Liver (tissue), 9 donors: ENCODE data around the gene TMSB15C. TPM values are rescaled to one million over a fixed set of nuclear protein-coding genes. Genes with fewer than 3 reads are reported as not detected.

ENCODE experiments used
- DNase-seq: peaks from one replicate; pipeline ENCODE4 v3.0.0-alpha.2; 2017; ENCODE audit warnings: low spot score
- H3K27ac ChIP-seq, 2 donors: one replicate each; pipeline ENCODE4 v1.7.0; 2013; ENCODE audit warnings: inconsistent platforms in 2 of 2, low read length in 2 of 2, control low read depth in 1 of 2, low read depth in 1 of 2, mild to moderate bottlenecking in 1 of 2
- H3K27me3 ChIP-seq, 4 donors: one replicate each; pipeline versions ENCODE4 v1.6.1 to v1.7.0; 2013; ENCODE audit warnings: low read length in 3 of 4, inconsistent platforms in 1 of 4, mild to moderate bottlenecking in 1 of 4, moderate library complexity in 1 of 4; ENCODE audit not compliant: control insufficient read depth in 4 of 4, insufficient read depth in 4 of 4
- H3K36me3 ChIP-seq, 4 donors: one replicate each; pipeline versions ENCODE4 v1.6.1 to v1.7.0; 2013; ENCODE audit warnings: low read length in 3 of 4, mild to moderate bottlenecking in 3 of 4, low read depth in 1 of 4, moderate library complexity in 1 of 4; ENCODE audit not compliant: control insufficient read depth in 4 of 4, insufficient read depth in 3 of 4
- H3K4me1 ChIP-seq, 4 donors: one replicate each; pipeline versions ENCODE4 v1.6.1 to v1.7.0; 2013; ENCODE audit warnings: low read length in 3 of 4, mild to moderate bottlenecking in 3 of 4, moderate library complexity in 1 of 4; ENCODE audit not compliant: control insufficient read depth in 4 of 4, insufficient read depth in 4 of 4
- H3K4me3 ChIP-seq, 3 donors: one replicate each; pipeline versions ENCODE4 v1.6.1 to v1.7.0; 2013; ENCODE audit warnings: low read length in 3 of 3, control low read depth in 1 of 3, low read depth in 1 of 3, mild to moderate bottlenecking in 1 of 3
- H3K9ac ChIP-seq, 2 donors: one replicate each; pipeline ENCODE4 v1.7.0; 2013; ENCODE audit warnings: low read length in 2 of 2, mild to moderate bottlenecking in 2 of 2, moderate library complexity in 2 of 2, control low read depth in 1 of 2, low read depth in 1 of 2
- H3K9me3 ChIP-seq, 4 donors: one replicate each; pipeline versions ENCODE4 v1.6.1 to v1.7.0; 2013; ENCODE audit warnings: low read length in 3 of 4; ENCODE audit not compliant: control insufficient read depth in 4 of 4
- EGR1 ChIP-seq, 2 donors: IDR thresholded peaks; 2 replicates each; pipeline ENCODE4 v1.6.1; 2016 to 2018; ENCODE audit warnings: antibody characterized with exemption in 2 of 2, low read depth in 2 of 2
- FOXA1 ChIP-seq: IDR thresholded peaks from 2 replicates; pipeline ENCODE4 v1.6.1; 2016; ENCODE audit warnings: antibody characterized with exemption
- FOXA2 ChIP-seq: IDR thresholded peaks from 2 replicates; pipeline ENCODE4 v1.6.1; 2016; ENCODE audit warnings: antibody characterized with exemption
- GABPA ChIP-seq, 2 donors: IDR thresholded peaks in 1 of 2; conservative IDR thresholded peaks in 1 of 2; 2 replicates each; pipeline ENCODE4 v1.6.1; 2016; ENCODE audit warnings: antibody characterized with exemption in 2 of 2, mild to moderate bottlenecking in 1 of 2, moderate library complexity in 1 of 2
- HNF4A ChIP-seq, 2 donors: conservative IDR thresholded peaks; 2 replicates each; pipeline ENCODE4 v1.6.1; 2016; ENCODE audit warnings: antibody characterized with exemption in 2 of 2, mild to moderate bottlenecking in 2 of 2
- HNF4G ChIP-seq: IDR thresholded peaks from 2 replicates; pipeline ENCODE4 v1.6.1; 2016; ENCODE audit warnings: antibody characterized with exemption
- JUND ChIP-seq, 2 donors: IDR thresholded peaks; 2 replicates each; pipeline ENCODE4 v1.6.1; 2016; ENCODE audit warnings: antibody characterized with exemption in 2 of 2
- NR2F2 ChIP-seq: IDR thresholded peaks from 2 replicates; pipeline ENCODE4 v1.6.1; 2016; ENCODE audit warnings: antibody characterized with exemption
- RAD21 ChIP-seq, 2 donors: IDR thresholded peaks; 2 replicates each; pipeline ENCODE4 v1.6.1; 2016; ENCODE audit warnings: antibody characterized with exemption in 2 of 2, mild to moderate bottlenecking in 2 of 2
- SP1 ChIP-seq: IDR thresholded peaks from 2 replicates; pipeline ENCODE4 v1.6.1; 2018; ENCODE audit warnings: antibody characterized with exemption, mild to moderate bottlenecking
- YY1 ChIP-seq: IDR thresholded peaks from 2 replicates; pipeline ENCODE4 v1.6.1; 2016; ENCODE audit warnings: antibody characterized with exemption, mild to moderate bottlenecking
- WGBS: extraction: QIAGEN DNeasy Blood & Tissue Kit; methylation state at CpG from one replicate; pipeline ENCODE4 v1.1.7; 2013; 5-methylcytosine and 5-hydroxymethylcytosine counted together
- polyA plus RNA-seq, 2 donors: library from polyadenylated mRNA; stranded (reverse) in 1 of 2; unstranded in 1 of 2; fragments of 200-250 nt in 1 of 2; fragments of >200 nt in 1 of 2; fragmentation: Nextera tagmentation in 1 of 2; extraction: Ambion mirVana in 1 of 2; gene quantifications; one replicate each; pipeline versions ENCODE4 v1.2.1 to v1.2.3, GENCODE V29; 2013 to 2015
- total RNA-seq, 2 donors: library from RNA; depleted of rRNA; stranded (reverse); fragments of >200 nt; gene quantifications; one replicate each; pipeline ENCODE4 v1.2.3, GENCODE V29; 2014
- TF ChIP-seq, protein P1 (sequence below): IDR thresholded peaks from 2 replicates; pipeline ENCODE4 v1.6.1; 2016; ENCODE audit warnings: antibody characterized with exemption
- TF ChIP-seq, protein P2 (sequence below): IDR thresholded peaks from 2 replicates; pipeline ENCODE4 v1.6.1; 2016; ENCODE audit warnings: antibody characterized with exemption
- TF ChIP-seq, protein P3 (sequence below): fragments of 150-350 bp; IDR thresholded peaks from 2 replicates; pipeline ENCODE4 v1.5.1; 2017; ENCODE audit warnings: improper control_type of control experiment, low read depth, low read length; ENCODE audit not compliant: missing input control
- TF ChIP-seq, protein P4 (sequence below): IDR thresholded peaks from 2 replicates; pipeline ENCODE4 v1.6.1; 2016; ENCODE audit warnings: antibody characterized with exemption
- TF ChIP-seq, protein P5 (sequence below): IDR thresholded peaks from 2 replicates; pipeline ENCODE4 v1.6.1; 2016; ENCODE audit warnings: antibody characterized with exemption, mild to moderate bottlenecking
- donor health status: healthy.
- donor health status: healthy.
- donor health status: healthy.
- donor health status: healthy.
- donor health status: healthy.

TMSB15C gene
- total and polyA plus RNA-seq, 4 donors: 0.17 to 0.23 TPM; not detected in 2

DNA sequence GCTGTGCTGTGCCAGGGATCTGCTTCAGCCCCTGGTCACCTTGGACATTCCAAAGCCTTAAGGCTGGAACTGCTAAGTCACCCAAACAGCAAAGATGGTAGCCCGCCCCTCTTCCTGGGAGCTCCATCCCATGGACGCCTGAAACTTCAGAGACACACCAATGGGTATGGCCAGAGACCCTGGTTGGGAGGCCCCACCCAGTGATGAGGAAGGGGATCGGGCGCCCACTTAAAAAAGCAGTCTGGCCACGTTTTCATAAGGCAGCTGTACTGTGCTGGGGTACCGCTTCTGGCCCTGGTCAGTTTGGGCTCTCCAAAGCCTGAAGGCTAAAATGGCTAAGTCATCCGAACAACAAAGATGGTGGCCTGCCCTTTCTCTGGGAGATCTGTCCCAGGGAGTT lies 9.4 kb upstream of the TMSB15C start:
- Histone ChIP-seq H3K9me3 (peaks cover 0 to 2% (median 0%) of the 10 kb centered on the region in 4 donors), H3K27ac (no peak overlapping the region), H3K9ac (no peak overlapping the region), H3K27me3 (no peaks in the 10 kb centered on the region), H3K4me3 (no peak overlapping the region), H3K36me3 (no peaks in the 10 kb centered on the region), H3K4me1 (no peaks in the 10 kb centered on the region)
- TF ChIP-seq HNF4A (conservative IDR thresholded peaks at IDR 0.05): no peak
- no peak for TF ChIP-seq SP1
- no peak for TF ChIP-seq NR2F2
- TF ChIP-seq EGR1 (IDR thresholded peaks at IDR 0.05; ENCODE audit: low read depth in 2 of 2): no peak
- TF ChIP-seq YY1: no peak
- TF ChIP-seq GABPA (IDR thresholded peaks at IDR 0.05 in 1 of 2, conservative IDR thresholded peaks at IDR 0.05 in 1 of 2): no peak
- no peak for TF ChIP-seq FOXA2
- TF ChIP-seq, protein P1, sequence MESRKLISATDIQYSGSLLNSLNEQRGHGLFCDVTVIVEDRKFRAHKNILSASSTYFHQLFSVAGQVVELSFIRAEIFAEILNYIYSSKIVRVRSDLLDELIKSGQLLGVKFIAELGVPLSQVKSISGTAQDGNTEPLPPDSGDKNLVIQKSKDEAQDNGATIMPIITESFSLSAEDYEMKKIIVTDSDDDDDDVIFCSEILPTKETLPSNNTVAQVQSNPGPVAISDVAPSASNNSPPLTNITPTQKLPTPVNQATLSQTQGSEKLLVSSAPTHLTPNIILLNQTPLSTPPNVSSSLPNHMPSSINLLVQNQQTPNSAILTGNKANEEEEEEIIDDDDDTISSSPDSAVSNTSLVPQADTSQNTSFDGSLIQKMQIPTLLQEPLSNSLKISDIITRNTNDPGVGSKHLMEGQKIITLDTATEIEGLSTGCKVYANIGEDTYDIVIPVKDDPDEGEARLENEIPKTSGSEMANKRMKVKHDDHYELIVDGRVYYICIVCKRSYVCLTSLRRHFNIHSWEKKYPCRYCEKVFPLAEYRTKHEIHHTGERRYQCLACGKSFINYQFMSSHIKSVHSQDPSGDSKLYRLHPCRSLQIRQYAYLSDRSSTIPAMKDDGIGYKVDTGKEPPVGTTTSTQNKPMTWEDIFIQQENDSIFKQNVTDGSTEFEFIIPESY: no peak
- TF ChIP-seq JUND (IDR thresholded peaks at IDR 0.05): no peak
- no peak for TF ChIP-seq HNF4G
- no peak for TF ChIP-seq FOXA1
- no peak for TF ChIP-seq RAD21 (IDR thresholded peaks at IDR 0.05)
- TF ChIP-seq, protein P2, sequence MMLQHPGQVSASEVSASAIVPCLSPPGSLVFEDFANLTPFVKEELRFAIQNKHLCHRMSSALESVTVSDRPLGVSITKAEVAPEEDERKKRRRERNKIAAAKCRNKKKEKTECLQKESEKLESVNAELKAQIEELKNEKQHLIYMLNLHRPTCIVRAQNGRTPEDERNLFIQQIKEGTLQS: no peak
- TF ChIP-seq, protein P3, sequence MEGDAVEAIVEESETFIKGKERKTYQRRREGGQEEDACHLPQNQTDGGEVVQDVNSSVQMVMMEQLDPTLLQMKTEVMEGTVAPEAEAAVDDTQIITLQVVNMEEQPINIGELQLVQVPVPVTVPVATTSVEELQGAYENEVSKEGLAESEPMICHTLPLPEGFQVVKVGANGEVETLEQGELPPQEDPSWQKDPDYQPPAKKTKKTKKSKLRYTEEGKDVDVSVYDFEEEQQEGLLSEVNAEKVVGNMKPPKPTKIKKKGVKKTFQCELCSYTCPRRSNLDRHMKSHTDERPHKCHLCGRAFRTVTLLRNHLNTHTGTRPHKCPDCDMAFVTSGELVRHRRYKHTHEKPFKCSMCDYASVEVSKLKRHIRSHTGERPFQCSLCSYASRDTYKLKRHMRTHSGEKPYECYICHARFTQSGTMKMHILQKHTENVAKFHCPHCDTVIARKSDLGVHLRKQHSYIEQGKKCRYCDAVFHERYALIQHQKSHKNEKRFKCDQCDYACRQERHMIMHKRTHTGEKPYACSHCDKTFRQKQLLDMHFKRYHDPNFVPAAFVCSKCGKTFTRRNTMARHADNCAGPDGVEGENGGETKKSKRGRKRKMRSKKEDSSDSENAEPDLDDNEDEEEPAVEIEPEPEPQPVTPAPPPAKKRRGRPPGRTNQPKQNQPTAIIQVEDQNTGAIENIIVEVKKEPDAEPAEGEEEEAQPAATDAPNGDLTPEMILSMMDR: no peak
- TF ChIP-seq, protein P4, sequence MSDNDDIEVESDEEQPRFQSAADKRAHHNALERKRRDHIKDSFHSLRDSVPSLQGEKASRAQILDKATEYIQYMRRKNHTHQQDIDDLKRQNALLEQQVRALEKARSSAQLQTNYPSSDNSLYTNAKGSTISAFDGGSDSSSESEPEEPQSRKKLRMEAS: no peak
- DNase-seq: no peak
- WGBS: 82% methylated on average over 7 of the region's 7 CpGs

DNA sequence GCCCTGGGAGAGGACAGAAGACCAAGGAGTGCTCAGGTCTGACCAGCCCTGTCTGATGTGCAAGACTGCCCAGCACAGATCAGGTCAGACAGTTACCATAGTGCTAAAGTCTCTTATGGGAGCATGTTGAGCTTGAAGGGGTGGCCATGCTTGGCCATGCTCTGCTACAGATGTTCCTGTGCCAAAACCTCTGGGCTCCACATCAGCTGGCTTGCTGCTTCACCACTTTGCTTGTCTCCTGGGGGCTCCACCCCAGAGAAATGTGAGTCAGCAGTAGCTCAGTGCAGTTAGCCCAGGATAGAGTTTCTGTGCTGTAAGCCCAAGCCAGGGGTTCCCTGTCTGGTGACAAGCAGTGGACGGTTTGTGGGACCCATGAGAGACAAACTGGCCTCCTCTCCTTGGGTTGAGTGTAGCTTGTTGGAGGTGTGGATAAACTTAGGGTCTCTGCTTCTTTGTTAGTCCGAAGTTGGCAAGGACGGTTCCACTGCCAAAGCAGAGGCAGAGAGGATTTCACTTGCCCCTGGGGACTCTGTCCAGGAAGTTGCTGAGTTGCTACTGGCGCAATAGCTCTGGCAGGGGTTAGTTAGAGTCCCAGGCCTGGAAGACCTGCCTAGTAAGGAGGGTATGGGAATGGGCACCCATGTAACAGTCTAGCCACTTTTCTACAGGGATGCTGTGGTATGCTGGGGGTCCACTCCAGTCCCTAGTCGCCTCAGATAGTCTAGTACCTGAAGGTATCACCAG lies 8.7 kb upstream of the TMSB15C start:
- H3K9ac ChIP-seq: no peak overlapping the region
- TF ChIP-seq, protein P5, sequence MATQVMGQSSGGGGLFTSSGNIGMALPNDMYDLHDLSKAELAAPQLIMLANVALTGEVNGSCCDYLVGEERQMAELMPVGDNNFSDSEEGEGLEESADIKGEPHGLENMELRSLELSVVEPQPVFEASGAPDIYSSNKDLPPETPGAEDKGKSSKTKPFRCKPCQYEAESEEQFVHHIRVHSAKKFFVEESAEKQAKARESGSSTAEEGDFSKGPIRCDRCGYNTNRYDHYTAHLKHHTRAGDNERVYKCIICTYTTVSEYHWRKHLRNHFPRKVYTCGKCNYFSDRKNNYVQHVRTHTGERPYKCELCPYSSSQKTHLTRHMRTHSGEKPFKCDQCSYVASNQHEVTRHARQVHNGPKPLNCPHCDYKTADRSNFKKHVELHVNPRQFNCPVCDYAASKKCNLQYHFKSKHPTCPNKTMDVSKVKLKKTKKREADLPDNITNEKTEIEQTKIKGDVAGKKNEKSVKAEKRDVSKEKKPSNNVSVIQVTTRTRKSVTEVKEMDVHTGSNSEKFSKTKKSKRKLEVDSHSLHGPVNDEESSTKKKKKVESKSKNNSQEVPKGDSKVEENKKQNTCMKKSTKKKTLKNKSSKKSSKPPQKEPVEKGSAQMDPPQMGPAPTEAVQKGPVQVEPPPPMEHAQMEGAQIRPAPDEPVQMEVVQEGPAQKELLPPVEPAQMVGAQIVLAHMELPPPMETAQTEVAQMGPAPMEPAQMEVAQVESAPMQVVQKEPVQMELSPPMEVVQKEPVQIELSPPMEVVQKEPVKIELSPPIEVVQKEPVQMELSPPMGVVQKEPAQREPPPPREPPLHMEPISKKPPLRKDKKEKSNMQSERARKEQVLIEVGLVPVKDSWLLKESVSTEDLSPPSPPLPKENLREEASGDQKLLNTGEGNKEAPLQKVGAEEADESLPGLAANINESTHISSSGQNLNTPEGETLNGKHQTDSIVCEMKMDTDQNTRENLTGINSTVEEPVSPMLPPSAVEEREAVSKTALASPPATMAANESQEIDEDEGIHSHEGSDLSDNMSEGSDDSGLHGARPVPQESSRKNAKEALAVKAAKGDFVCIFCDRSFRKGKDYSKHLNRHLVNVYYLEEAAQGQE: no peak
- WGBS: 72% methylated on average over 5 of the region's 5 CpGs
- H3K9me3 ChIP-seq: peaks cover 0 to 2% (median 0%) of the 10 kb centered on the region in 4 donors
- no peaks in the 10 kb centered on the region for H3K4me1 ChIP-seq
- H3K4me3 ChIP-seq: no peak overlapping the region
- H3K36me3 ChIP-seq: no peaks in the 10 kb centered on the region
- no peak overlapping the region for H3K27ac ChIP-seq
- no peak for DNase-seq
- H3K27me3 ChIP-seq: no peaks in the 10 kb centered on the region
